Measurements from ENCODE around the gene DNAJC25.

DNAJC25 gene

GRCh38 chr9:111633389-111633736 is 2.2 kb downstream of the DNAJC25 start:
- no peak for DNase-seq (ENCODE audit: extremely low spot score)
- TF ChIP-seq CTCF (IDR thresholded peaks at IDR 0.05; ENCODE audit: control extremely low read depth, extremely low read depth, low read depth, missing control alignments) = no peak
- ChIA-PET CTCF (interaction anchor here (1.2 to 3.7 kb wide), 2 partner anchors 12 kb away, joined by 3 to 15 read pairs; no protein-coding TSS in a partner anchor), POLR2A (no interaction called here)

- DNase-seq (ENCODE audit: extremely low spot score) = no peak
- POLR2A ChIA-PET = no interaction called here
- TF ChIP-seq CTCF (IDR thresholded peaks at IDR 0.05; ENCODE audit: control extremely low read depth, extremely low read depth, low read depth, missing control alignments) = no peak
- CTCF ChIA-PET = no interaction called here
These were observed 3.7 kb downstream of the DNAJC25 start for GRCh38 chr9:111634860-111635259.

- CTCF ChIA-PET = interaction anchor here (0.9 to 1.2 kb wide), 2 partner anchors 12 to 439 kb away, joined by 3 read pairs; no protein-coding TSS in a partner anchor
- no peak for TF ChIP-seq CTCF (IDR thresholded peaks at IDR 0.05; ENCODE audit: control extremely low read depth, extremely low read depth, low read depth, missing control alignments)
- DNase-seq (ENCODE audit: extremely low spot score) = no peak
- POLR2A ChIA-PET = no interaction called here
These were observed 6.4 kb downstream of the DNAJC25 start for GRCh38 chr9:111637421-111637950.

- ChIA-PET CTCF (interaction anchor here (1.0 kb wide), 2 partner anchors 11 to 18 kb away, joined by 3 read pairs; no protein-coding TSS in a partner anchor), POLR2A (interaction anchor here (0.5 kb wide), 1 partner anchor 315 kb away, joined by 3 read pairs; no protein-coding TSS in a partner anchor)
- TF ChIP-seq CTCF (IDR thresholded peaks at IDR 0.05; ENCODE audit: control extremely low read depth, extremely low read depth, low read depth, missing control alignments) = no peak
- no peak for DNase-seq (ENCODE audit: extremely low spot score)
These were observed 13.2 kb downstream of the DNAJC25 start for GRCh38 chr9:111644195-111644772.

GRCh38 chr9:111645806-111646205 is 14.7 kb downstream of the DNAJC25 start:
- ChIA-PET CTCF (interaction anchor here (1.3 to 1.5 kb wide), 2 partner anchors 8 to 10 kb away, joined by 3 read pairs; no protein-coding TSS in a partner anchor), POLR2A (interaction anchor here (0.6 kb wide), 1 partner anchor 340 kb away, joined by 7 read pairs; no protein-coding TSS in a partner anchor)
- TF ChIP-seq CTCF (IDR thresholded peaks at IDR 0.05; ENCODE audit: control extremely low read depth, extremely low read depth, low read depth, missing control alignments) = no peak
- no peak for DNase-seq (ENCODE audit: extremely low spot score)

DNA sequence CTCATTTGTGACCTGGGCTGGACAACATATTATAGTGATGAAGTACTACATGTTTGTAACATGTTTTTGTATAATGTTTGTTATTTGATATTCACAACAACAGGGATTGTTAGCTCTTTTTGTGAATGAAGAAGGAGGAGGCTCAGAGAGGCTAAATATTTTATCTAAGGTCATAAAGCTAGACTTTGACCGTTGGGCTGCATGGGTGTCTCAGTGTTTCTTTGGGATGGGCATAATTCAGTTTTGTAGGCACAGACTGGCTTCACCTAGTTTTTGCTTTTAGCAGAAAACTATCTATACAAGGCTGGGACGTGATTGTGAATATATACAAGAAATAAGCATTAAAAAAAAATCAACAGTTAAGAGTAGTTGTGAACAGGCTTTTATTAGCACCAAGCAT is 15.3 kb downstream of the DNAJC25 start:
- CTCF ChIA-PET = interaction anchor here (1.5 kb wide), 1 partner anchor 10 kb away, joined by 3 read pairs; no protein-coding TSS in a partner anchor
- POLR2A ChIA-PET = no interaction called here
- TF ChIP-seq CTCF (IDR thresholded peaks at IDR 0.05; ENCODE audit: control extremely low read depth, extremely low read depth, low read depth, missing control alignments) = no peak

More for the DNA sequence above, 15.3 kb downstream of the DNAJC25 start:
- DNase-seq (ENCODE audit: extremely low spot score) = no peak
